ENCODE measurements around the gene IRAK2.

GRCh38 chr3:10173926-10174435, 9.3 kb downstream of the IRAK2 start:
- no peak for TF ChIP-seq POLR2AphosphoS5 (IDR thresholded peaks at IDR 0.05; ENCODE audit: low read depth, low read length)
- no peak for TF ChIP-seq SIN3A (IDR thresholded peaks at IDR 0.05; ENCODE audit: borderline replicate concordance, insufficient read depth, low read length)
- TF ChIP-seq REST (IDR thresholded peaks at IDR 0.05; ENCODE audit: insufficient read depth in 1 of 2, low read depth in 2 of 2, low read length in 2 of 2) = no peak
- no peak for TF ChIP-seq TAF1 (IDR thresholded peaks at IDR 0.05; ENCODE audit: borderline replicate concordance, insufficient read depth, low read length)
